ENCODE measurements around the gene IL23A.

- no peak for TF ChIP-seq POLR2AphosphoS5 (IDR thresholded peaks at IDR 0.05; ENCODE audit: low read depth)
- TF ChIP-seq CTCF (conservative IDR thresholded peaks at IDR 0.05; ENCODE audit: low read depth in 2 of 2) = no peak
- no peak for TF ChIP-seq REST (IDR thresholded peaks at IDR 0.05; ENCODE audit: unreplicated experiment)
- no peak for TF ChIP-seq EZH2phosphoT487 (IDR thresholded peaks at IDR 0.05; ENCODE audit: unreplicated experiment)
- no peak for TF ChIP-seq EZH2 (IDR thresholded peaks at IDR 0.05; ENCODE audit: low read depth, unreplicated experiment)
- no peak for TF ChIP-seq JUNB (IDR thresholded peaks at IDR 0.05; ENCODE audit: unreplicated experiment)
Measured at GRCh38 chr12:56350662-56351061, 12.0 kb downstream of the IL23A start.
